H1 (cell line): ENCODE results near the gene MXD1.

ENCODE experiments used
- ATF3 ChIP-seq: IDR thresholded peaks from 2 replicates; pipeline ENCODE4 v1.6.1; 2011; ENCODE audit warnings: low read depth, mild to moderate bottlenecking, low read length; ENCODE audit not compliant: insufficient read depth
- BCL11A ChIP-seq, 2 experiments: IDR thresholded peaks; one replicate each; pipeline ENCODE4 v1.6.1; 2011; ENCODE audit warnings: low read depth in 2 of 2, low read length in 2 of 2, mild to moderate bottlenecking in 2 of 2
- CTCF ChIP-seq, 3 experiments: IDR thresholded peaks; 1 replicate in 2 of 3; 2 replicates in 1 of 3; pipeline versions ENCODE4 v1.5.1 to v1.6.1; 2011; ENCODE audit warnings: low read length in 3 of 3, mild to moderate bottlenecking in 3 of 3, inconsistent platforms in 2 of 3, low read depth in 1 of 3, moderate library complexity in 1 of 3; ENCODE audit not compliant: insufficient read depth in 1 of 3; ENCODE audit errors: control extremely low read depth in 1 of 3
- EZH2 ChIP-seq: fragments of 200-600 bp; sonication (generic); IDR thresholded peaks from 2 replicates; pipeline ENCODE4 v1.7.1; 2012; ENCODE audit warnings: low read depth, mild to moderate bottlenecking, moderate library complexity, low read length, inconsistent platforms; ENCODE audit not compliant: severe bottlenecking
- HDAC6 ChIP-seq: IDR thresholded peaks from one replicate; pipeline ENCODE4 v1.7.1; 2012; ENCODE audit warnings: low read depth, mild to moderate bottlenecking, inconsistent platforms, low read length, moderate library complexity
- JUND ChIP-seq: IDR thresholded peaks from 2 replicates; pipeline ENCODE4 v1.6.1; 2011; ENCODE audit warnings: mild to moderate bottlenecking, improper control_type of control experiment, low read length
- POLR2A ChIP-seq, 2 experiments: IDR thresholded peaks; 1 replicate in 1 of 2; 2 replicates in 1 of 2; pipeline ENCODE4 v1.6.1; 2011; ENCODE audit warnings: low read depth in 2 of 2, low read length in 2 of 2, mild to moderate bottlenecking in 2 of 2; ENCODE audit errors: control extremely low read depth in 1 of 2
- POLR2AphosphoS5 ChIP-seq: IDR thresholded peaks from 2 replicates; pipeline ENCODE4 v1.6.1; 2011; ENCODE audit warnings: low read depth, low read length
- RNF2 ChIP-seq: fragments of 200-900, 300-1000 bp; sonication (generic); IDR thresholded peaks from 2 replicates; pipeline ENCODE4 v1.7.1; 2016; ENCODE audit warnings: borderline replicate concordance, low read depth, mild to moderate bottlenecking, antibody characterized with exemption, low read length; ENCODE audit not compliant: poor library complexity, severe bottlenecking; ENCODE audit errors: missing control alignments
- TAF1 ChIP-seq: IDR thresholded peaks from 2 replicates; pipeline ENCODE4 v1.6.1; 2011; ENCODE audit warnings: mild to moderate bottlenecking, low read depth, low read length

DNA sequence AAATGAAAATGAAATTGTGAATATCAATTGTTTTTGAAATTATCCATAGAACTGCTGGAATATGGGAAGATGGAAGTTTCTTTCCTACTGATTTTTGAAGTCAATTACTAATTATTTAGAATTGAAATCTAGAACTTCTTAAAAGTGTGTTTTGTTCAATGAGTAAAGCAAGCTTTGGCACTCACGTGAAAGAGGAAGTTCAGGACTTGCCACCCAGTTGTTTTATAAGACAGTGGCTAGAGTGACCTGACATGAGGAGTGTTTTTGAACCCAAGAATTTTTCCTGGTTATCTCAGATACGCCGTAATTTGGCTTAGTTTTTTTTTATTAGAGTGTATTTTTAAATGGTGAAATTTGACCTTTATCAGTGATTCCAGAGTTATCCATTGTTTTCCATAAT, 3.5 kb downstream of the MXD1 start:
- TF ChIP-seq POLR2A (IDR thresholded peaks at IDR 0.05; ENCODE audit: control extremely low read depth in 1 of 2, low read depth in 2 of 2, low read length in 2 of 2) (no peak), POLR2AphosphoS5 (no peak), CTCF (IDR thresholded peaks at IDR 0.05; ENCODE audit: control extremely low read depth in 1 of 3, insufficient read depth in 1 of 3, low read depth in 1 of 3, low read length in 3 of 3) (no peak), RNF2 (no peak), JUND (no peak), HDAC6 (no peak), ATF3 (no peak), BCL11A (IDR thresholded peaks at IDR 0.05; ENCODE audit: low read depth in 2 of 2, low read length in 2 of 2) (no peak), EZH2 (no peak), TAF1 (no peak)
